ENCODE results near the gene GPR35.

DNA sequence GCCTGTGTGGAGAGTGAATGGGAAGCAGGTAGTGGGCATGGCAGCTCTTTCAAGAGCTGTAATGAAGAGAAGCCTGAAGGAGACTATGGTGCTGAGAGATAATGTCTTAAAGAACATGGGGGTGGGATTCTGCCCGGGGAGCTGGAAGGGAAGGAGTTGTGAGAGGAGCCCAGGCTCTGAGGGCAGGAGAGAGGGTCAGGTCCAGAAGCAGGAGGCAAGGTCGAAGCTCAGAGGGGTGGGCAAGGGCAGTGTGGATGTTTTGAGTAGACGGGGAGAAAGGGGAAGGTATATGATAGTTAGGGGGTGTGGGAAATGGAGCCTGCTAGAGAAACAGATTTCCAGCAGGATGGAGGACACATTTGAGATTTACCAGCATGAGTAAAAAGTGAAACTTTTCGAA is 36.6 kb upstream of the GPR35 start:
- TF ChIP-seq EZH2 (IDR thresholded peaks at IDR 0.05; ENCODE audit: low read length, unreplicated experiment) (no peak), EZH2phosphoT487 (IDR thresholded peaks at IDR 0.05; ENCODE audit: borderline replicate concordance, low read length) (no peak)
- TF ChIP-seq, protein P1, sequence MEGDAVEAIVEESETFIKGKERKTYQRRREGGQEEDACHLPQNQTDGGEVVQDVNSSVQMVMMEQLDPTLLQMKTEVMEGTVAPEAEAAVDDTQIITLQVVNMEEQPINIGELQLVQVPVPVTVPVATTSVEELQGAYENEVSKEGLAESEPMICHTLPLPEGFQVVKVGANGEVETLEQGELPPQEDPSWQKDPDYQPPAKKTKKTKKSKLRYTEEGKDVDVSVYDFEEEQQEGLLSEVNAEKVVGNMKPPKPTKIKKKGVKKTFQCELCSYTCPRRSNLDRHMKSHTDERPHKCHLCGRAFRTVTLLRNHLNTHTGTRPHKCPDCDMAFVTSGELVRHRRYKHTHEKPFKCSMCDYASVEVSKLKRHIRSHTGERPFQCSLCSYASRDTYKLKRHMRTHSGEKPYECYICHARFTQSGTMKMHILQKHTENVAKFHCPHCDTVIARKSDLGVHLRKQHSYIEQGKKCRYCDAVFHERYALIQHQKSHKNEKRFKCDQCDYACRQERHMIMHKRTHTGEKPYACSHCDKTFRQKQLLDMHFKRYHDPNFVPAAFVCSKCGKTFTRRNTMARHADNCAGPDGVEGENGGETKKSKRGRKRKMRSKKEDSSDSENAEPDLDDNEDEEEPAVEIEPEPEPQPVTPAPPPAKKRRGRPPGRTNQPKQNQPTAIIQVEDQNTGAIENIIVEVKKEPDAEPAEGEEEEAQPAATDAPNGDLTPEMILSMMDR (conservative IDR thresholded peaks at IDR 0.05; ENCODE audit: low read depth, low read length): no peak

Data from PC-3 (cell line).